ENCODE results near the gene RPP25L.

DNA sequence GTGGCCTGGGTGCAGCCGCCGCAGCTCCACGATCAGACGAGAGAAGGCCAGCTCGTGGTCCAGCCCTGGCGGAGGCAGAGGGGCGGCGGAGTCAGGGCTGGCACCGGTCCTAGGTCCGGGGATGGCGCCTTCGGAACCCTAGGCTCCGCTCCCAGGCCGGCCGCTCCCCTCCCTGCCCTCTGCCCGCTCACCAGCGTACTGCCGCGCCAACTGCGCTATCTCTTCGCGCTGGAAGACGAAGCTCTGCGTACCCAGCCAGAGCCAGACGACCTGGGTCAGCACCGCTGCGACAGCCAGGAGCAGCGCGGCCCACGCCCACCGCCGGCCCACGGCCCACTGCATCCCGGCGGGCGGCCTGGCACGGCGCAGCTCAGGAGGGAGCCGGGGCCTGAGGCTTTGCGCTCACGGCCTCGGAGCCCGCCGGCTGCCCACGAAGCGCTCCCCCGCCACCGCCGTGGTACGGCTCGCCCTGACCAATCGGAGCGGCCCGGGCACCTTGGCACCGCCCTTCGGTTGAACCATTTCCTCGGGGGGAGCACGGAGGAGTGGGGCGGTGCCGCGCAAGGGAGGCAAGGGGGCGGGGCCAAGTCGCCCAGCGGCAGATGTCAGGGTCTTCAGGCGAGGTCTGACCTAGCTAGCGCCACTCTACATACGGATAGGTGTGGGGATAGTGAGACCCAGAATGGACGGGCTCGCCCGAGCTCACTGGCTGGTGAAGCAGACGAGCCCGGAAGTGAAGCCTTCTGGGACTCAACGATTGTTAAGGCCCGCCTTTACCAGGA is 25.6 kb upstream of the RPP25L start, which contains the start of gene SIGMAR1:
- TF ChIP-seq, protein P1, sequence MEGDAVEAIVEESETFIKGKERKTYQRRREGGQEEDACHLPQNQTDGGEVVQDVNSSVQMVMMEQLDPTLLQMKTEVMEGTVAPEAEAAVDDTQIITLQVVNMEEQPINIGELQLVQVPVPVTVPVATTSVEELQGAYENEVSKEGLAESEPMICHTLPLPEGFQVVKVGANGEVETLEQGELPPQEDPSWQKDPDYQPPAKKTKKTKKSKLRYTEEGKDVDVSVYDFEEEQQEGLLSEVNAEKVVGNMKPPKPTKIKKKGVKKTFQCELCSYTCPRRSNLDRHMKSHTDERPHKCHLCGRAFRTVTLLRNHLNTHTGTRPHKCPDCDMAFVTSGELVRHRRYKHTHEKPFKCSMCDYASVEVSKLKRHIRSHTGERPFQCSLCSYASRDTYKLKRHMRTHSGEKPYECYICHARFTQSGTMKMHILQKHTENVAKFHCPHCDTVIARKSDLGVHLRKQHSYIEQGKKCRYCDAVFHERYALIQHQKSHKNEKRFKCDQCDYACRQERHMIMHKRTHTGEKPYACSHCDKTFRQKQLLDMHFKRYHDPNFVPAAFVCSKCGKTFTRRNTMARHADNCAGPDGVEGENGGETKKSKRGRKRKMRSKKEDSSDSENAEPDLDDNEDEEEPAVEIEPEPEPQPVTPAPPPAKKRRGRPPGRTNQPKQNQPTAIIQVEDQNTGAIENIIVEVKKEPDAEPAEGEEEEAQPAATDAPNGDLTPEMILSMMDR (conservative IDR thresholded peaks at IDR 0.05 in 1 of 2, IDR thresholded peaks at IDR 0.05 in 1 of 2; ENCODE audit: low read depth in 1 of 2, low read length in 2 of 2) = no peak
- no peak for TF ChIP-seq EZH2 (IDR thresholded peaks at IDR 0.05; ENCODE audit: low read length, missing control alignments)

Data from fibroblast of lung (primary cell).